HG02973 (cell line): Measurements from ENCODE around the gene CCDC63.
"Not testable (repeated sequence)": the region's sequence is repeated elsewhere in the genome, so short reads cannot be mapped to it uniquely, and the experiment has no call there.

Experiments
- ATAC-seq: cut with Tn5 transposase; IDR thresholded peaks from one replicate; pipeline ENCODE4 v1.9.1; 2021; ENCODE audit warnings: moderate library complexity; ENCODE audit not compliant: unreplicated experiment

Gene CCDC63

GRCh38 chr12:110844131-110844530 lies 2.7 kb upstream of the CCDC63 start:
- ATAC-seq: no peak

- no peak for ATAC-seq
Measured at GRCh38 chr12:110844551-110845338, 2.0 kb upstream of the CCDC63 start.

GRCh38 chr12:110845339-110845682 lies 1.5 kb upstream of the CCDC63 start:
- ATAC-seq: no peak

- no peak for ATAC-seq
Measured at GRCh38 chr12:110848314-110848923, 1.6 kb downstream of the CCDC63 start.

GRCh38 chr12:110849221-110849620 lies 2.4 kb downstream of the CCDC63 start:
- no peak for ATAC-seq

- no peak for ATAC-seq
Measured at GRCh38 chr12:110849748-110850403, 3.1 kb downstream of the CCDC63 start.

GRCh38 chr12:110850762-110851161 lies 4.0 kb downstream of the CCDC63 start:
- ATAC-seq: no peak

- ATAC-seq: no peak
Measured at GRCh38 chr12:110853836-110854235, 7.0 kb downstream of the CCDC63 start.

- no peak for ATAC-seq
Measured at GRCh38 chr12:110856542-110856941, 9.8 kb downstream of the CCDC63 start.

- no peak for ATAC-seq
Measured at GRCh38 chr12:110857528-110857927, 10.7 kb downstream of the CCDC63 start.

- not testable (repeated sequence) for ATAC-seq
Measured at GRCh38 chr12:110857954-110858353, 11.2 kb downstream of the CCDC63 start.

GRCh38 chr12:110858848-110859247 lies 12.1 kb downstream of the CCDC63 start:
- no peak for ATAC-seq

- ATAC-seq: no peak
Measured at GRCh38 chr12:110860833-110861296, 14.1 kb downstream of the CCDC63 start.

- no peak for ATAC-seq
Measured at GRCh38 chr12:110861729-110862128, 14.9 kb downstream of the CCDC63 start.

GRCh38 chr12:110862329-110862728 lies 15.5 kb downstream of the CCDC63 start:
- no peak for ATAC-seq

GRCh38 chr12:110863161-110863560 lies 16.4 kb downstream of the CCDC63 start:
- no peak for ATAC-seq

GRCh38 chr12:110865521-110865920 lies 18.7 kb downstream of the CCDC63 start:
- no peak for ATAC-seq

GRCh38 chr12:110869026-110869425 lies 22.2 kb downstream of the CCDC63 start:
- no peak for ATAC-seq

GRCh38 chr12:110869803-110870202 lies 23.0 kb downstream of the CCDC63 start:
- no peak for ATAC-seq

GRCh38 chr12:110872100-110872499 lies 25.3 kb downstream of the CCDC63 start:
- ATAC-seq: no peak

GRCh38 chr12:110874351-110874750 lies 27.6 kb downstream of the CCDC63 start:
- ATAC-seq: no peak

GRCh38 chr12:110874781-110875180 lies 28.0 kb downstream of the CCDC63 start:
- no peak for ATAC-seq
